Left ventricle myocardium inferior (tissue), 1 donor: ENCODE data around the gene COL18A1. TPM values are rescaled to one million over a fixed set of nuclear protein-coding genes. Genes with fewer than 3 reads are reported as not detected.

Source experiments
- DNase-seq: peaks from one replicate; pipeline ENCODE4 v3.0.0-alpha.2; 2020
- H3K27ac ChIP-seq: fragments of 200-600 bp; replicated peaks from 2 replicates; pipeline ENCODE4 v1.8.0; 2021
- H3K27me3 ChIP-seq: fragments of 200-600 bp; 2 replicates; pipeline ENCODE4 v1.8.0; 2021; ENCODE audit warnings: low read depth
- H3K36me3 ChIP-seq: fragments of 200-600 bp; 2 replicates; pipeline ENCODE4 v1.8.0; 2021
- H3K4me1 ChIP-seq: fragments of 200-600 bp; 2 replicates; pipeline ENCODE4 v1.8.0; 2021
- H3K4me3 ChIP-seq: fragments of 200-600 bp; 2 replicates; pipeline ENCODE4 v1.8.0; 2021; ENCODE audit warnings: mild to moderate bottlenecking, moderate library complexity
- H3K9me3 ChIP-seq: fragments of 200-600 bp; replicated peaks from 2 replicates; pipeline ENCODE4 v1.8.0; 2021
- CTCF ChIP-seq: fragments of 200-600 bp; IDR thresholded peaks from 2 replicates; pipeline ENCODE4 v1.8.0; 2021; ENCODE audit warnings: antibody characterized with exemption, mild to moderate bottlenecking, borderline replicate concordance
- intact Hi-C: fragments of 100-400 bp; cut with micrococcal nuclease; formaldehyde crosslinking; loops from one replicate; pipeline ENCODE4 v1.11.0; 2022
- total RNA-seq: library from RNA; stranded (reverse); fragmentation: NEBNext Ultra II Directional; extraction: Animal tissue kit (Norgen Biotek cat#: 25700); gene quantifications from one replicate; pipeline ENCODE4 v1.2.1, GENCODE V29; 2021
- donor health status: DM: no; HTN: yes; CAD: no; lungs with severe emphysema.

Gene COL18A1
- total RNA-seq, 1 donor from 2014 or later: 66.5 TPM

DNA sequence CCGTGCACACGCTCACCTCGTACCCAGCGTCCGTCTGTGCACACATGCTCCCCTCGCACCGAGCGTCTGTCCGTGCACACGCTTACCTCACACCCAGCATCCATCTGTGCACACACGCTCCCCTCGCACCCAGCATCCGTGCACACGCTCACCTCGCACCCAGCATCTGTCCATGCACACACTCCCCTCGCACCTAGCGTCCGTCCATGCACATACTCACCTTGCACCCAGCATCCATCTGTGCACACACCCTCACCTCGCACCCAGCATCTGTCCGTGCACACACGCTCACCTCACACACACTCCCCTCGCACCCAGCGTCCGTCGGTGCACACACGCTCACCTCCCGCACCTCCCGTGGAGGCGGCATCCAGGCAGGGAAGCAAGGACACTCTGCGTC lies 24.4 kb upstream of the COL18A1 start:
- peak; percentile 7 for DNase-seq
- Histone ChIP-seq H3K27ac (no peak overlapping the region), H3K4me3 (no peak overlapping the region), H3K4me1 (no peaks in the 10 kb centered on the region), H3K9me3 (peaks cover 5% of the 10 kb centered on the region), H3K27me3 (no peaks in the 10 kb centered on the region), H3K36me3 (no peaks in the 10 kb centered on the region)
- intact Hi-C loops: no loop called here
- no peak for TF ChIP-seq CTCF

DNA sequence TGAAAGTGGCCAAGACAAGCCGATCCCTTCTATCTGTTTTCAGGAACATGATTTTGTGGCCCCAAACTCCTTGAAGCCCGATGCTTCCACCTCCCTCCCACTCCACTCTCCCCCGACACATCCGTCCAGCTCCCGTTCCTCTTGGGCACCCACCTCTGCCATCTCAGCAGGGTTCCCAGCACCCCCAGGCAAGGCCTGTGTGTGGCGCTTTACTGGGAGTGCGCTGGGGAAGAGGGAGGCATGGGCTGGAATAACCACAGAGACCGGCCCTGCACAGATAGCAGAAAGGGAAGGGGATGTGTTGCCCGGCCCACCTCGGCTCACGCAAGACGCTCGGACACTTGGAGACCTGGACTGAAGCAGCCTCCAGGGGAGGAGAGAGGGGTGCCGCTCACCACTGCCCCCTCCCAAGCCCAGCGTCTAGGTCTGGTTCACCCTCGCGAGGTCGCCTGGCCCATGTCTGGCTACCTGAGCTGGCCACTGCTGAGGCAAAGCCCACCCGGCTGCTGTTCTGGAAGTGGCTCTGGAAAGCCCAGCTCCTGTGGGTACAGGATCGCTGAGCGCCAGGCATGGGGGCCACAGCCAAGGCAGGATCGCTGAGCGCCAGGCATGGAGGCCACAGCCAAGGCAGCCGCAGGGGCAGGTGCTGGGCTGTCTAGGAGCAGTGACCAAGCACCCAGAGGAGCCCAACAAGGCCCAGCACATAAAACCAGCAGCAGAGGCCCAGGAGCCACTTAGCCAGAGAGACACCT lies 23.8 kb upstream of the COL18A1 start:
- peak; percentile 9 for DNase-seq
- TF ChIP-seq CTCF: no peak
- intact Hi-C loops: no loop called here

DNA sequence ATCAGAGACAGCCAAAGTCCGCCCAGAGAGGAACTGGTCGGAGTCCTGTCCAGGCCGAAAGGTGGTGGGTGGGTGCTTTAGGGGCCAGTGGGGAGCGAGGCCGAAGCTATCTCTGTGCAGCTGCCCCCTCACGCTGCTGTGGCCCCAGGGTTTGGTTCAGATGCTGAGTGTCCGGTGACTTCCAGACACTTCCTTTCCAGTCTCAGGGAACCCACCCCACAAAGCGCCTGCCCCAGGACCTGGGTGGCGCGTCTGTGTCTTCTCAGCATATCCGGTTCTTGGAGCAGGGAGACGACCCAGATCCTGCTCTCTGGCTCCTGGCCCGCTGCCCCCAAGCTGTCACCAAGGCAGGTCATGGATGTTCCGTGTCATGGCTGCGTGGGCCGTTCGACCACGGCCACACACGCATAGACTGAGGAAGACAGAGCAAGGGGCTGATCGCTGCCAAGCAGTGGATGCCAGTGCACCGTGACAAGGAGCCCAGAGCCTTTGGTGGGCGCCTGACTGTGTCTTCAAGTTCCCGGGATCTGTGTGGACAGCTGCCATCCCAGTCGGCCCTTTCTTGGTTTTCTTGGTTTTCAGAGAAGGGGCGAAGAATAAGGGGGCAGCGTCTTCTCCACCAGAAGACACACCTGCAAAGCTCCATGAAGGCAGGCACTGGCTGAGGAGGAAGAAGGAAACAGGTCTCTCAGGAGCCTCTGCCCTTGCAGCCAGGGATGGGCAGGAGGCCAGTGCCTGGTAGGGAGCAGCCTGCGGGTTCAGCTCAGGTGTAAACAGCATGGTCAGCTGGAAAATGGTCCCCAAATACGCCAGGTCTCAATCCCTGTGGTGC lies 22.9 kb upstream of the COL18A1 start:
- Histone ChIP-seq H3K36me3 (no peaks in the 10 kb centered on the region), H3K27me3 (no peaks in the 10 kb centered on the region), H3K9me3 (peaks cover 5% of the 10 kb centered on the region), H3K27ac (no peak overlapping the region), H3K4me1 (peaks cover 10% of the 10 kb centered on the region), H3K4me3 (no peak overlapping the region)
- DNase-seq: peak; percentile 12
- TF ChIP-seq CTCF: no peak
- intact Hi-C loops: no loop called here

More for the DNA sequence above, 23.8 kb upstream of the COL18A1 start:
- Histone ChIP-seq H3K4me1 (peaks cover under 1% of the 10 kb centered on the region), H3K4me3 (no peak overlapping the region), H3K36me3 (no peaks in the 10 kb centered on the region), H3K9me3 (peaks cover 5% of the 10 kb centered on the region), H3K27me3 (no peaks in the 10 kb centered on the region), H3K27ac (no peak overlapping the region)

GRCh38 chr21:45382697-45382997 lies 22.3 kb upstream of the COL18A1 start:
- intact Hi-C loops: no loop called here
- TF ChIP-seq CTCF: no peak
- DNase-seq: no peak

DNA sequence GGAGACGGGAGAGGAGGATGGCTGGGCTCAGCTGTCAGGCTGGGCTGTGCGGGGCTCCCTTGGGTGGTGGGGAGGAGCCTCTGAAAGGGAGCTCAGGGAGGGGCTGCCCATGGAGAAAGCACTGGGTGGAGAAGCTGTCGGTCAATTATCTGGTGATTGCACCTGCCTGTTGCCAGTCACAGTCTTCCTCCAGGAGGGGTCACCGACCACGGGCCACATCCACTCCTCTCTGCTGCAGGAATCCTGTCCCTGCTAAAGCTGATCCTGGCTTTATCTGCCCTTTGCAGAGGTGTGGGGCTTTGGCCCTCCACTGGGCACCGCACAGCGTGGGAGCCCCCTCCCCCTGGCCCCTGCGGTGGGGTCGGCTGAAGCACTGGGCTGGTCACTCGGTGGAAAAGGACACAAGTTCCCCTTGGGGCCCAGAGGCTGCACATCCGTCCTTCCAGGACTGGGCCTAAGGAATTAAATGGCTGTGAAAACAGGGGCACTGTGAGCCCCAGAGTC lies 21.8 kb upstream of the COL18A1 start:
- intact Hi-C loops: no loop called here
- no peaks in the 10 kb centered on the region for H3K27me3 ChIP-seq
- DNase-seq: peak; percentile 8
- no peak for TF ChIP-seq CTCF
- H3K4me1 ChIP-seq: peaks cover 20% of the 10 kb centered on the region
- no peaks in the 10 kb centered on the region for H3K9me3 ChIP-seq
- no peaks in the 10 kb centered on the region for H3K36me3 ChIP-seq
- no peak overlapping the region for H3K27ac ChIP-seq
- H3K4me3 ChIP-seq: no peak overlapping the region

More at GRCh38 chr21:45382697-45382997, 22.3 kb upstream of the COL18A1 start:
- Histone ChIP-seq H3K27me3 (no peaks in the 10 kb centered on the region), H3K4me1 (peaks cover 15% of the 10 kb centered on the region), H3K4me3 (no peak overlapping the region), H3K9me3 (no peaks in the 10 kb centered on the region), H3K36me3 (no peaks in the 10 kb centered on the region), H3K27ac (no peak overlapping the region)
